ENCODE measurements around the gene UBE3A. TPM values are rescaled to one million over a fixed set of nuclear protein-coding genes. Genes with fewer than 3 reads are reported as not detected.

Gene UBE3A
- total RNA-seq, 1 donor from 2014 or later, result 118 TPM

DNA sequence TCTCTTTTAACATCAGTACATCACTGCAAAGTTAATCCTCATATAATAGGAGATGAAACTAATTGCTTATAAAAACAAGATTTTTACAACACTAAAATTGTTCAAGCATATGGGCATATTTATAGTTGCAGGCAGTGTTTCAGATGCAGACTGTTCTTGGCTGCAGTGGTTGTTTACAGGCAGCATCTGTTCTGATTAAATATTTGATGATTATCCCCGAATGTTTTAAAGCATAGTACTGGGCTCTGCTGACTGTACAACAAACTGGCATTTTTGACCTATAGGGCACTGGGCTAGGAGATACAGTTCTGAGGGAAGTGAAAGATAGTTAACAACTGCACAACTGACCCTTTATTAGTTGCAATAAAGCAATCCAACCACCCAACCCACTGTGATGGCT is 113.6 kb downstream of the UBE3A start:
- Mint-ChIP-seq H3K27ac (no peak overlapping the region), H3K4me3 (ENCODE audit: low read depth) (no peak overlapping the region), H3K36me3 (ENCODE audit: insufficient read depth) (peaks cover 10% of the 10 kb centered on the region), H3K9me3 (ENCODE audit: low read depth) (peaks cover 11% of the 10 kb centered on the region), H3K4me1 (ENCODE audit: low read depth) (peaks cover 27% of the 10 kb centered on the region), H3K27me3 (no peaks in the 10 kb centered on the region)
- TF ChIP-seq, protein P1, sequence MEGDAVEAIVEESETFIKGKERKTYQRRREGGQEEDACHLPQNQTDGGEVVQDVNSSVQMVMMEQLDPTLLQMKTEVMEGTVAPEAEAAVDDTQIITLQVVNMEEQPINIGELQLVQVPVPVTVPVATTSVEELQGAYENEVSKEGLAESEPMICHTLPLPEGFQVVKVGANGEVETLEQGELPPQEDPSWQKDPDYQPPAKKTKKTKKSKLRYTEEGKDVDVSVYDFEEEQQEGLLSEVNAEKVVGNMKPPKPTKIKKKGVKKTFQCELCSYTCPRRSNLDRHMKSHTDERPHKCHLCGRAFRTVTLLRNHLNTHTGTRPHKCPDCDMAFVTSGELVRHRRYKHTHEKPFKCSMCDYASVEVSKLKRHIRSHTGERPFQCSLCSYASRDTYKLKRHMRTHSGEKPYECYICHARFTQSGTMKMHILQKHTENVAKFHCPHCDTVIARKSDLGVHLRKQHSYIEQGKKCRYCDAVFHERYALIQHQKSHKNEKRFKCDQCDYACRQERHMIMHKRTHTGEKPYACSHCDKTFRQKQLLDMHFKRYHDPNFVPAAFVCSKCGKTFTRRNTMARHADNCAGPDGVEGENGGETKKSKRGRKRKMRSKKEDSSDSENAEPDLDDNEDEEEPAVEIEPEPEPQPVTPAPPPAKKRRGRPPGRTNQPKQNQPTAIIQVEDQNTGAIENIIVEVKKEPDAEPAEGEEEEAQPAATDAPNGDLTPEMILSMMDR (IDR thresholded peaks at IDR 0.05; ENCODE audit: unreplicated experiment), result no peak
- DNase-seq (ENCODE audit: low spot score, unreplicated experiment), result no peak

DNA sequence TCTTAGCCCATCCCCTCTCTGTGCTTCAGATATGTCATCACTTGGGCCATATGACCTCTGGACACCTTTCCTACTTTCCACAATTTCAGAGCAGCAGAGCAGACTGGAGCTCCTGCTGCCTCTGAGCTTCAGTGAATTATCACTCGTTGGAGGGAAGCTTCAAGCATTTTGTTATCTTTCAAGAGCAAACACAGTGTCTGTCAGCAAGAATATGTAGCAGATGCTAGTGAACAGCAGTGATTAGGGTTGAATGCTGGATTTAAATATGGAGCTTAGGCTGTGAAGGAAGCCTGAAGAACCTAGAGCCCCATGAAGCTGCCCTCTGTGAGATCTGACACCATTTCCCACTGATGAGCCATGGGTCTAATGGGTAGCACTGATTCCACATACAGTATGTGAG is 115.4 kb downstream of the UBE3A start:
- H3K27me3 Mint-ChIP-seq, result no peaks in the 10 kb centered on the region
- peaks cover 27% of the 10 kb centered on the region for H3K9me3 Mint-ChIP-seq (ENCODE audit: low read depth)
- H3K4me3 Mint-ChIP-seq (ENCODE audit: low read depth), result no peak overlapping the region
- H3K36me3 Mint-ChIP-seq (ENCODE audit: insufficient read depth), result peaks cover 12% of the 10 kb centered on the region
- no peak for DNase-seq (ENCODE audit: low spot score, unreplicated experiment)
- TF ChIP-seq, protein P1 (IDR thresholded peaks at IDR 0.05; ENCODE audit: unreplicated experiment), result no peak
- peaks cover 13% of the 10 kb centered on the region for H3K4me1 Mint-ChIP-seq (ENCODE audit: low read depth)
- H3K27ac Mint-ChIP-seq, result no peak overlapping the region

GRCh38 chr15:25287823-25288222 is 151.0 kb downstream of the UBE3A start:
- H3K4me3 Mint-ChIP-seq (ENCODE audit: low read depth), result no peak overlapping the region

More at GRCh38 chr15:25287823-25288222, 151.0 kb downstream of the UBE3A start:
- Mint-ChIP-seq H3K27ac (no peak overlapping the region), H3K4me1 (ENCODE audit: low read depth) (no peaks in the 10 kb centered on the region), H3K27me3 (no peaks in the 10 kb centered on the region), H3K9me3 (ENCODE audit: low read depth) (peaks cover 44% of the 10 kb centered on the region), H3K36me3 (ENCODE audit: insufficient read depth) (peaks cover 3% of the 10 kb centered on the region)
- no peak for DNase-seq (ENCODE audit: low spot score, unreplicated experiment)
- TF ChIP-seq, protein P1 (IDR thresholded peaks at IDR 0.05; ENCODE audit: unreplicated experiment), result no peak
